Brain pericyte (primary cell): ENCODE data around the gene CRADD.
"Not testable (repeated sequence)": the region's sequence is repeated elsewhere in the genome, so short reads cannot be mapped to it uniquely, and the experiment has no call there.

Experiments used
- DNase-seq: peaks from one replicate; pipeline ENCODE4 v3.0.0-alpha.2; 2012; ENCODE audit warnings: low read depth, low spot score

Gene CRADD

DNA sequence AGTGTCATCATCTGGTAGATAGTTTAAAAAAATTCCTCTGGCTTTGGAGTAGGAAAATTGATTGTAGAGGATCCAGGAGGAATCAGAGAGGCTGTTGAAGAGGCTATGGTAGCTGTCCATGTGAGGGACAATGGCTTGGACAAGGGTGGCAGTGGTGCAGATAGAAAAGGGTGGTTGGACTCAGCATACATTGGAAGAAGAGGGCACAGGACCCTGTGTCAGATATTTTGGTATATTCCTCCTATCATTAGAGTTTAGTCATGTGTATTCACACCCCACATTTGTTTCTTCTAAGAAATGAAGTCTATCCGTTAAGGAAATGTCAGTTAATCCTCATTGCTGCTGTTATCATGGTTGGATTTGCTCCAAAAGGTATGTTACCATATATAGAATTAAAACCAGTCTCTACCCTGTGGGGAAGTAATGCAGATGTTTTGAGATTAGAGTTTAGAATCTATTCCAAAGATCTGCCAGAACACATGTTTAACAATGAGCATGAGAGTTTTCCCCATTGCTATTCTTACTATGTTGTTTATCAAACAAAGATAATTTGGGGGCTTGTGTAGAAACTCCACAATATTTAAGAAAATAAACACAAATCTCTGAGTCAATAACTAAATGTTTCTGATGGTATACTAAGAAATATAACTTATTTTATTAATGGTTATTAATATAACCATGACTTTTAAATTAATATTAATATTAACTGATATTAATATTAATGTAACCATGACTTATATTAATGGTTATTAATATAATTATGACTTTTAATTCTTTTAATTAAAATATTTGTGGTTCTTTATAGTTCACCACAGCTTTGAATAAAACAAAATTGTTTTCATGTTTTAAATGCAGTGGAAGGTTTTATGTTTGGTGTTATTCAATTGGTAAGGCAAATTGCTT, 80.9 kb downstream of the CRADD start:
- DNase-seq, result no peak

DNA sequence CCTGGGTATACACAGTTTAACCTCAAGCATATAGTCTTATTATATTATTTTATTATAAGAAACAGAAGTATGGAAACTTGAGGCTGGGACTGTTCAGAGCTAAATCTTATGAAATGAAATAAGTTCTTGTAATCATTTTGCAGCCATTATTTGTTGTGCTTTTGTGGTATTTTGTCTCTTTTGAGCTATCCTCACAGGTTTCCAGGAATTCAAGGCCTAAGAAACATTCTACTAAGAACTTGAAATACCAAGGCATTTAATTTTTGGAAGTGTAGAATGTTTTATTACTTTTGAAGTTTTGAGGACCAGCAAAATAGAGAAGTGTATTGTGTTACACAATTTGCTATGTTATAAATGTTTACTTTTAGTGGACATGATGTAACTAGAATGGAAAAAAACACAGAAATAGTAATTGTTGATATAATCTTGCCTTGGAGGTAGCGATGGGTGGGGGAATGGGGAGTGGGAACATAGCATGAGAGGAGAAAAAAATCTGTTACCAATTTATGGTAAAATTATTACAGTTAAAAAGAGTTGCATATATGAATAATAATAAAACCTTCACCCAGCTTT, 81.7 kb downstream of the CRADD start:
- no peak for DNase-seq

DNA sequence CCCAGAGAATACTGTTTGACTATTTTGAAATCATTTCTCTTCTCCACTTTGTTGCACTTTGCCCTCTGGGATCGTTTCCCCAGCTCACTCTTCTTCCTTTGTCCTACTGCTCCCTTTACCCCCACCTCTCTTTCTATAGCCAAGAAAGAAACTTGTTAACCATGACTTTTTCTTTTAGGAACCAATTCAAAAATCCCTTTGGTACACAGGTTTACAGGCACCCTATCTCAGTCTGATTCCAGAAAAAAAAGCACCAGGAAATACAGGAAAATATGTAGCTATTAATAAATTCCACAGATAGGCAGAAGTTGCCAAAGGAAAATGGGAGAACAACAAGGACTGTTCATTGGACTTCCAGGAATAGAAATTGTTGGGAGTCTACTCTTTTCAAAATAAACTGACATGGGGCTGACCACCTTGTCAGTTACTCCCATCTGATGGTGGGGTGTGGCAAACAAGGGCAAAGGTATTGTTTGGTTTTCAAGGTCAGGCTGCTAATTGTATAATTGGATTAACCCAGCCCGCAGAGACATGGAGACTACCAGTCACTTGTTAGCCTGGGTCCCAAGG, 82.4 kb downstream of the CRADD start:
- DNase-seq, result no peak

DNA sequence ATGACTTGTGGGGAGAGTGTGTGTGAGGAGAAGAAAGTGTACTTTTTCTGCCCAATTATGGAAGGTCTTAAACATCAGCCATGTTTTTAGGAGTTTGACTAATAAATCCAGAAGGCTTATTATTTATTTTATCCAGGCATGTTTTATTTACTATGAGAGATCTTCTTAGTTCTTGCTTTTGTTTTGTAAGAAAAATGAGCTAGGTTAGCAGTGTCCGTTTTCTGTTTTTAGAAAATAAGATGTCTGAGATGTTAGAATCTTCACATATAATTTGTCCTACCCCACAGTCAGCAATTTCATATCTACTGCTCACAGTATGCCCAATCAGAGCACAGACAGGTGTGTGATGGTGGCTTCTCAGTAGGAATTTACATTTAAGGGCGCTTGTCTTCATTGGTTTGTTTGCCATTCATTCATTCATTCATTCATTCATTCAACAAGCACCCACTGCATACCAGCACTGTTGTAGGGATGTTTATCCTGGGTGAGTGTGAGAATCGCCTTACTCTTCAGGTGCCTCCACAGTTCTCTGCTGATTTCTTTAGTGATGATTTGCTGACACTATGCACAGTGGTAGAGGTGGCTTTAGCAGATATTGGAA, 83.2 kb downstream of the CRADD start:
- no peak for DNase-seq

DNA sequence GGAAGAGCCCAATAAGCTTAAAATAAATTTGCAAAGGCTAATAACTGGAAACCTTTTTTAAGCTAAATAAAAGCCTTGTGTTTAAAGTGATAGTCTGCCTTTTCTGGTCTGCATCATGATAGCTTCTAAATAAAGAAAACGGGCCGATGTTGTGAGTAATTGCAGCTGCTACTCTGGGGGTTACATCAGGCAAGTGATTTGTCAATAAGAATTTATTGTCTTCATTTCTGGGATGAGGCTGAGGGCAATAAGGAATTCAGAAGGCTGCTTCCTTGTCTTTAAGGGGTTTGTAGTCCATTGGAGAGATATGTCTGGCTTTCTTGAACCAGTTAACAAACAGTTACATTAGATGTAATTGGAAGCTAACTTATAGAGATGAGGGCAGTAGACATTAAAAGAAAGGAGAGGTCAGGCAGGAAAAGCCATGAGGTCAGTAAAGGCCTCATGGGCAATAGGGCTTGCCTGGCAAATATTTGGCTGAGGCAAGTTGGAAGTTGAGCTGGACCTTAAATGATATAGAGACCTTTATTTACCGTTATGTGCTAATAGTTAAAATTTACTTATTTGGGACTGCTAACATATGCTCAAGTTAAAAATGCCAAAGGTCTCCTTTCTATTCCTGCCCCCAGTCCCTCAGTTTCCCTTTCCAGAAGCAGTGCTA, 85.0 kb downstream of the CRADD start:
- no peak for DNase-seq

DNA sequence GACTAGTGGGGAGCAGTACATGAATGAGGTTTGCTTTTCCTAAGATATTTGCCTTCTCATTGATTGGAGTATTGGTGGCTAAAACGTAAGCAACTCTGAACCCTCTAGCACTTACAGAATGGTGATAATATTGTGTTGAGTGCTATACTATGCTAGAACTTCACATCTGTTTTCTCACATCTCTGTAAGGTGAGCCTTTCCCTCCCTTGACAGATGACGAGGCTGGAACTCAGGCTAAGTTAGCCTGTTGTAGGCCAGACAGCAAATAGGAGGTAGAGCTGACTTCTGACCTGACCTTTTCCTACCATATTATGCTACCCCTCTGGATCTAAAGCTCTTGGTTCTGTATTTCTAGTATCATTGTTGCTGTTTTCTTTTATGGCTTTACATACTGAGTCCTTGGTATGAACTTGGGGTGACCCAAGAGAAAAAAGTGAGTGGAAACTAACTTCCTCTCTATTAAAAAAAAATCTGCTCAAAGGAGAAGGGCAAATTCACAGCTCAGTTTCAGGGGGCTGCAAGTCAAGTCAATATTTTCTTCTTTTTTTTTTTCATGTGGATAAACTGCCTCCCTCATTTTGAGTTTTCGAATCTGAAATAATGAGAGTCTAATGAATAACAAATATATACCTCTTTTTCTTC, 85.9 kb downstream of the CRADD start:
- no peak for DNase-seq

DNA sequence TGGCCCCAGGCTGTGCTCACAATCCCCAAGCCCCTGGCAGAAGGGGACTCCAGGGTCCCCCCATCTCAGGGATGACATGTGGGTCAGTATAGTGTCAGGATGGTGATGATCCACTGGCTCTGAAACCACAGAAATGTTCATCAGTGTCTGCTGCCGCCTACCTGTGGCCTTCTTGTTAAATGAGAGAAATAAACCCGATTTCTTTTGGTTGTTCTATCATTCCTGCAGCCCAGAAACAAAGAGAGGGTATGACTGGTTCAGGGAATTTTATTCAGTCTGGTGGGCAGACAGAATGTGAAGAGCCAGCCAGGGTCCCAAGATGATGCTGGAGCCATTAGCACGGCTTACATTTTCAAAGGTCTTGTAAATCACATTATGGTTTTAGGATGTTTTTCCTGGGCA, 86.6 kb downstream of the CRADD start:
- DNase-seq, result no peak

DNA sequence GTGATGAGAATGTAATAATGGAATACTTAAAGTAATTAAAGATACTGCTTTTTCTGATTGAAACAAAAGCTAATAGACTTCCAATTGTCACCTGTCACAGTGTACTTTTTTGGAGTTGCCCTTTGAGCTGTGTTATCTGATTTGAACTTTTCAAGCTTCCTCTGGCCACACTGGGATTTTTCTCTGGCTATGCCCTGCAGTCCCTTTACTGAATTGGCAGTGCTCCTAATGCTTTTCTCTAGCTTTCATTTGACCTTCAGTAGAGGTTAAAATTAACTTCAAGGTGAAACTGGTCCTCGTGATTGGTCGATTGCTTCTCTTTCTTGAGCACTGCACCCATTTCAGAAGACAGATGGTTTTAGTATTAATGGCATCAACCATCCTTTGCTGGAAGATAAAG, 89.2 kb downstream of the CRADD start:
- no peak for DNase-seq

DNA sequence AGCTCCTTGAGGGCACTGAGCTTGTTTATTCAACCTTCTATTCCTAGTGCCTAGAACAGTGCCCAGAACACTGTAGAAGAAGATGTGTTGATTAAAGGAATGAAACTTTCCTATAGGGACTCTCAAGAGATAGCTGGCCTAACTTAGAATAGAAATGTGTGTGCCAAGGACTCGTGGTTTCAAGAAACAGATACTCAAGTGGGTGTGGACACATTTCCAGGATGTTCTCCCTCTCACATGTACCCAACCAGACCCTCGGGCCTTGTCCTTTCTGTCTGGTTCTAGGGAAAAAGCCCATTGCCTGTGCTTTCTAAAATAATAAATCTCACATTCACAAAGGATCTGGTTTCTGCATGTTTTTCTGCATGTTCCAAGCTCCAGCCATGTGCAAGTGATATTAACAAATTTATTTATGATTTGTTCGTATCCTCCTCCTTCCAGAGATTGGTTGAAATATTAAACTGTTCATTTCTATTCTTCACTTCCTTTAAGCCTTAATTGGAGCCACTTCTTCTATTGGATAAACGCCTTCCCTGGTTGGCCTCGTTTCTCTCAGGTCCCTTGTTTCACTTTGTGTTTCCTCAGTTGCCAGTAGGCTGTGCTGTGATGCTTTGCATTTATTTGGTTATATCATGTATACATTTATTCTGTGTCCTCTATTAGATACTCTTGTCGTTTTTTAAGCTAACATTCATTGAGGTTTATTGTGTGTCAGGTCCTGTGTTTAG, 89.8 kb downstream of the CRADD start:
- DNase-seq, result no peak

DNA sequence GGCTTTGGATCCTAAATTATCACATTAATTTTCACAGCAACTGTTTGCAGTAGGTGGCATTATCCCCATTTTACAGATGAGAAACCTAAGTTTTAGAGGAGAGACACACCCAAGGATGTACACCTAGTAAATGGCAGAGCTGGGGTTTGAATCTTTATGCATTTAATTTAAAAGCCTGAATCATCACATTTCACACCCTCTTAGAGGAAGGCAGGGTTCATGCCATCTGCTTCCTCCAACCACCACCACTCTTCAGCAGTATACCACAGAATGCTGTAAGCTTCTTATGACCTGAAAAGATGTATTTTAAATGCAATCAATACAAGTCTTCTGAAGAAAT, 90.3 kb downstream of the CRADD start:
- DNase-seq, result no peak

DNA sequence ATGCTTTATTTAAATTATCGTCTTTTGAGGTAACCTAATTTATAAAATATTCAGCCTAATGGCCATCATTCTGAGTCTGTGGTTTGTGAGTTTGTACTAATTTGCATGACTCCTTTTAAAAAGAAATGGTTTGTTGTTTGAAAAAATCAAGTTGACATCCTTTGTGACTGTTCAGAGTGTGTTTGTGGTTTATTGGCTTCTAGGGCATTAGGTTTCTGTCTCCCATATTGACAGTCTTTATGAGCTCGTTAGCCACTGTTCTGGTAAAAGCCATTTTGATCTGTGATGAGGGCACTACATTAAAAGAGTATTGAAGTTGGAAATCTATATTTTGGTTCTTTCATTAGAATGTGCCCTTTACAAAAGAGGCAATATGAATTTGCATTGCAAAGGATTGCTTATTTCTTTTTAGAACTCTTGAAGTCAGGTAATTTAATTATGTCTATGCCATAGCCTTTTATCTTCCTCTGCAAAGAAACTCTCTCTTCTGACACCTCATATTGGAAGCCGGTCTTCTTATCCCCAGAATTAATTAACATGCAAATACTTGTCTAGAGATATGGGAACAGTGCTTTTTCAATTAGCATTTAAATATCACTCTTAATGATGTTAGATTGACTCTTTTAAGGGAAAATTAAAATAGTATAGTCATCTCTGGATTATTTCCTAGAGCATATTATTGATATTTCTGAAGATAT, 95.0 kb downstream of the CRADD start:
- DNase-seq, result no peak

DNA sequence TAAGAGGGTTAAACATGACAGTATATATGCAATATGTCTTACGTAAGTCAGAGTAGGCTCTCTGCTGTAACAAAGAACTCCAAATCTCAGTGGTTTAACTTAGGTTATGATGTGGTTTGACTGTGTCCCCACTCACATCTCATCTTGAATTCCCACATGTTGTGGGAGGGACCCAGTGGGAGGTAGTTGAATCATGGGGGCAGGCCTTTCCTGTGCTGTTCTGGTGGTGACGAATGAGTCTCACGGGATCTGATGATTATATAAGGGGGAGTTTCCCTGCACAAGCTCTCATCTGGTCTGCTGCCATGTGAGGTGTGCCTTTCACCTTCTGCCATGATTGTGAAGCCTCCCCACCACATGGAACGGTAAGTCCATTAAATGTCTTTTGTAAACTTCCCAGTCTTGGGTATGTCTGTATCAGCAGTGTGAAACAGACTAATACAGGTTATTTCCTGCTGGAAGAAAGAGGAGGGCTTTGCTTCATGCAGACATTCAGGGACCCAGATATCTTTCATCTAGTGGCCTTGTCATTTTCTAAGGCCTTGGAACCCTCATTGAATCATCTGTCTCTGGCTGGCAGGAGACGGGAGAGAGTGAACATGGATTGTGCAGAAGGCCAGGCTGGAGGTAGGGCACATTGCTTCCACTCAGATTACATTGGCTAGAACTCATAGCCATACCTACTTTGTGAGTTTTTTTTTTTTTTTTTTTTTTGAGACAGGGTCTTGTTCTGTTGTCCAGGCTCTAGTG, 96.1 kb downstream of the CRADD start:
- DNase-seq, result no peak

DNA sequence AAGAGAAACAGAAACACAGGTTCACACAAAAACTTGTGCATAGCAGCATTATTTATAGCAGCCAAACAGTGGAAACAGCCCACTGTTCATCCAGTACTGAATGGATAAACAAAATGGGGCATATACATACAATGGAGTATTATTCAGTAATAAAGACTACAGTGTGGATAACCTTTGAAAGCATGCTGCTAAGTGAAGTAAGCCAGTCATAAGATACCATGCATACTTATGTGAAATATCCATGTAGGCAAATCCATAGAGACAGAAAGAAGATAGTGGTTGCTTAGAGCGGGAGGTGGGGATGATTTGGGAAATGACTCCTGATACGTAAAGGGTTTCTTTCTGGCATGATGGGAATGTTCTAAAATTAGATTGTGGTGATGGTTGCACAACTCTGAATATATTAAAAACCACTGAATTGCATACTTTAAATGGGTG, 99.4 kb downstream of the CRADD start:
- no peak for DNase-seq

DNA sequence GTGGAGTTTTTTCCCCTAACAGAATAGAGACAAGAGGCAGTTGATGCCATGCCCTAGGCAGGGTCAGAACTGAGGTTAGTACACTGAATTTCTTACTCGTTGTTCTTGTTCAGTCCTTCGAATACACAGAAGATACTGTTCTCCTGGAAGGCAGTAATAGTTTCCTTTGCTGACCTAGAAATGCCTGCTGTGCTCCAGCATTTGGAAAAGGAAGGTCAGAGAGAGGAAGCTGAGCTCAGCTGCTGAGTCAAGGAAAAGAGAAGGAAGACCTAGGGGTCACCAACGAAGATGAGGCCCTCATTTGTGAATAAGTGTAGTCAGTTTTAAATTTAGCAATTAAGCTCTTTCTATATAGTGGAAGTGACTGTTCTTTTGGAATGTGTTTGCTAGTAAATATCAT, 100.1 kb downstream of the CRADD start:
- DNase-seq, result no peak

DNA sequence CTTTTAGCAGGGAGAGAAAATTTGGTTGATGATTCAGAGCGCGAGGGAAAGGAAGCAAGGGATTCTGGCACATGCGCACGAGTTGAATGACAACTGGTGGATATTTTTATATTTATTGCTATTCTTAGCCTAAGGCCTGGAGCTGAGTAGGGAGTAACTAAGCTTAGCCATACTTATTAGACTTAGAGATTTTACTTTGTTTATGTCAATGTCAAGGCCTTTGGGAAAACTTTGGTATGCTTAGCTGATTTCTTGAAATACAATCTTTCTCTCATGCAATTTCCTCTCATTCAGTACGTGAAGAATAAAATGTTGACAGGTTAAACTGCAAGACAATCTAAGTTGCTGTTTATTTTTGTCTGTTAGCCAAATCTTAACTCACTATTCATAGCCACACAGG, 101.1 kb downstream of the CRADD start:
- no peak for DNase-seq

DNA sequence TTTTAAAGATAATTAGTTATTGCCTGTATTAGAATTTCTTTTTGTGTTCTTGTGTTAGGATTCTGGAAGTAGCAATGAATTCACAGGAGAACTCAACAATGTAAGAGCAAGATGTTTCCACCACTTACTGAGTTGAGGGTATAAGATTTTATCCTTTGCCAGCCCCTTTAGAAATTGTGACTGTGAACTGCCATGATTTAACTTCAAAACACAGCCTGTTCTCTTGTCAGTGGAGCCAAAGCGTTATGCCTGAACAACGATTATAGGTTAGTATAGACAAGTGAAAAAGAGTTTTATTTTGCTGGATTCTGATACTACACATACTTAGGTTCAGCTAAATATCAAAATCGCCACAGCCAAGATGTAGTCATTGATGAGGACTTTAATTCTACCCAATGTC, 101.6 kb downstream of the CRADD start:
- no peak for DNase-seq

DNA sequence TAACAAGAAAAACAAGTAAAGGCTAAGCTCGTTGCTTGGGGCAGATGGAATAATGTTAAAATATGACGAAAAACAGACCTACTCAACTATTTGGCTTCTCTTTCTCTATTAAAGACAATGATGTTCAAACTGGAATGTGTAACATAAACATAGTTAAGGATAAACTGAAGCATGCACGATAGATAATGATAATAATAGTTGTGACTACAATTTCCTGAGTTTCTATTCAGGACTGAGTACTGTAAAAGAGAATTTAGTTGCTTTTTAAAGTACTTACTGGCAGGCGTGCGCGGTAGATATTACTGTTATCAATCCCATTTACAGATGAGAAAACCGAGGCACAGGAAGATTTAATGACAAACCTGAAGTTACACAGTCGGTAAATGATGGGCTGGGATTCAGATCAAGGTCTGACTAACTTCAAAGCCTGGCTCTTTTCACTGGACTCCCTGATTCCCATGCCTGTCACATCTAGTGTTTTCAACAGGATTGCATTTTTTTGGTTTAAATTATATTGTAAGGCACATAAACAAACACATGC, 103.0 kb downstream of the CRADD start:
- DNase-seq, result no peak

DNA sequence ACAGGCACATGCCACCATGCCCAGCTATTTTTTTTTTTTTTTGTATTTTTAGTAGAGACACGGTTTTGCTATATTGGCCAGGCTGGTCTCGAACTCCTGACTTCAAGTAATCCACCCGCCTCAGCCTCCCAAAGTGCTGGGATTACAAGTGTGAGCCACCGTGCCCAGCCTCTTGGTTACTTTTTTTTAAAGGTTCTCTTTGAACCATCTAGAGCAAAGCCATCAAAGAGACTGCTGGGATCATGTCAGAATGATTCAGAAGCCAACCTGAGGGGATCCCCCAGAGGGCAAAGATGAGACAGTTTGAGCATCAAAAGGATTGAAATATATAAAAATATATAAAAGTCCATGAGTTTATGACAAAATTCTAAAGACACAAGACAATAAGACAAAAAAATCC, 103.7 kb downstream of the CRADD start:
- DNase-seq, result not testable (repeated sequence)

DNA sequence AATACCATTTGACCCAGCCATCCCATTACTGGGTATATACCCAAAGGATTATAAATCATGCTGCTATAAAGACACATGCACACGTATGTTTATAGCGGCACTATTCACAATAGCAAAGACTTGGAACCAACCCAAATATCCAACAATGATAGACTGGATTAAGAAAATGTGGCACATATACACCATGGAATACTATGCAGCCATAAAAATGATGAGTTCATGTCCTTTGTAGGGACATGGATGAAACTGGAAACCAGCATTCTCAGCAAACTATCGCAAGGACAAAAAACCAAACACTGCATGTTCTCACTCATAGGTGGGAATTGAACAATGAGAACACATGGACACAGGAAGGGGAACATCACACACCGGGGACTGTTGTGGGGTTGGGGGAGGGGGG, 104.8 kb downstream of the CRADD start:
- not testable (repeated sequence) for DNase-seq
